ENCODE data around the gene GAB4. TPM values are rescaled to one million over a fixed set of nuclear protein-coding genes. Genes with fewer than 3 reads are reported as not detected.
"Not testable (repeated sequence)": the region's sequence is repeated elsewhere in the genome, so short reads cannot be mapped to it uniquely, and the experiment has no call there.

Gene GAB4
- total RNA-seq, 1 donor from 2014 or later: 0.07 TPM

DNA sequence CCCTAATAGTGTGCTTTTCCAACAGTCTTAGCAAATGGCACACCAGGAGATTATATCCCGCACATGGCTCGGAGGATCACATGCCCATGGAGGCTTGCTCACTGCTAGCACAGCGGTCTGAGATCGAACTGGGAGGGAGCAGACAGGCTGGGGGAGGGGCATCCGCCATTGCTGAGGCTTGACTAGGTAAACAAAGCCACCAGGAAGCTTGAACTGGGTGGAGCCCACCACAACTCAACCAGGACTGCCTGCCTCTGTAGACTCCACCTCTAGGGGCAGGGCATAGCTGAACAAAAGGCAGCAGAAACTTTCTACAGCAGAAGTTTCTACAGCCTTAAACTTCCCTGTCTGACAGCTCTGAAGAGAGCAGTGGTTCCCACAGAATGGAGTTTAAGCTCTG is 16.4 kb upstream of the GAB4 start:
- H3K4me3 Mint-ChIP-seq (ENCODE audit: low read depth); H3K36me3 Mint-ChIP-seq (ENCODE audit: low read depth); H3K4me1 Mint-ChIP-seq (ENCODE audit: low read depth); H3K9me3 Mint-ChIP-seq; H3K27ac Mint-ChIP-seq; DNase-seq (ENCODE audit: low spot score); intact Hi-C loops (cut with micrococcal nuclease): not testable (repeated sequence)
- peaks cover 17% of the 10 kb centered on the region for H3K27me3 Mint-ChIP-seq (ENCODE audit: low read depth)

DNA sequence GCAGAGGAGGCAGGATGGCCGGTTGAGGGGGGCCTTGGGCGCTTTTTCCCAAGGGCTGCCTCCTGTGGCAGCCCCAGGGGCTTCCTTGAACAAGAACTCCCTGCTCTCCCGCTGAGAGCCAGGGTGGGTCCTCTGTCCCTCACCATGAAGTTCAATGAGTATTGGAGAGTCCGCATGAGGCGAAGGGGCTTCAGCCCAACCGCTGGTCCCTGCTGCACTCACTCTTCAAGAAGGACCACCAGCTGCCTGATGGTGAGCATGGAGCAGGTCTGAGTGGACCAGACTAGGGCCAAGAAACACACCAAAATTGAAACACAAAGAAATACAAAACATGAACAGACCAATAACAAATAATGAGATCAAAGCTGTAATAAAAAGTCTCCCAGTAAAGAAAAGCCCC is 7.5 kb upstream of the GAB4 start:
- intact Hi-C loops (cut with micrococcal nuclease); DNase-seq (ENCODE audit: low spot score); H3K36me3 Mint-ChIP-seq (ENCODE audit: low read depth); H3K4me1 Mint-ChIP-seq (ENCODE audit: low read depth); H3K4me3 Mint-ChIP-seq (ENCODE audit: low read depth); H3K9me3 Mint-ChIP-seq; H3K27ac Mint-ChIP-seq: not testable (repeated sequence)
- H3K27me3 Mint-ChIP-seq (ENCODE audit: low read depth): peaks cover 12% of the 10 kb centered on the region

DNA sequence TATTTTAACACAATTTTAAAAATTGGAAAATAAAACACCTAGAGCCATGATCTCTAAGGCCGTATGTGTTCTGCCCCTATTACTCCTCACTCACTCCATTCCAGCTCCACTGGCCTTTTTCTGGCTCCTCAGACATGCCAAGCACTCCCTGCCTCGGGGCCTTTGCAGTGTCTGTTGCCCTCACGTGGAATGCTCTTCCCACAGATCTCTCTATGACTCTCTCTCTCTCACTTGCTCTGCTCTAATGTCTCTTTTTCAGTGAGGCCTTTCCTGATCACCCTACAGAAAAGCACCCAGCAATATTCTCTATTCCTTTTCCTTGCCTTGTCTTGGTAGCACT is 6.0 kb upstream of the GAB4 start:
- H3K9me3 Mint-ChIP-seq; H3K36me3 Mint-ChIP-seq (ENCODE audit: low read depth); H3K4me1 Mint-ChIP-seq (ENCODE audit: low read depth); H3K27me3 Mint-ChIP-seq (ENCODE audit: low read depth); DNase-seq (ENCODE audit: low spot score); H3K4me3 Mint-ChIP-seq (ENCODE audit: low read depth); H3K27ac Mint-ChIP-seq; intact Hi-C loops (cut with micrococcal nuclease): not testable (repeated sequence)

DNA sequence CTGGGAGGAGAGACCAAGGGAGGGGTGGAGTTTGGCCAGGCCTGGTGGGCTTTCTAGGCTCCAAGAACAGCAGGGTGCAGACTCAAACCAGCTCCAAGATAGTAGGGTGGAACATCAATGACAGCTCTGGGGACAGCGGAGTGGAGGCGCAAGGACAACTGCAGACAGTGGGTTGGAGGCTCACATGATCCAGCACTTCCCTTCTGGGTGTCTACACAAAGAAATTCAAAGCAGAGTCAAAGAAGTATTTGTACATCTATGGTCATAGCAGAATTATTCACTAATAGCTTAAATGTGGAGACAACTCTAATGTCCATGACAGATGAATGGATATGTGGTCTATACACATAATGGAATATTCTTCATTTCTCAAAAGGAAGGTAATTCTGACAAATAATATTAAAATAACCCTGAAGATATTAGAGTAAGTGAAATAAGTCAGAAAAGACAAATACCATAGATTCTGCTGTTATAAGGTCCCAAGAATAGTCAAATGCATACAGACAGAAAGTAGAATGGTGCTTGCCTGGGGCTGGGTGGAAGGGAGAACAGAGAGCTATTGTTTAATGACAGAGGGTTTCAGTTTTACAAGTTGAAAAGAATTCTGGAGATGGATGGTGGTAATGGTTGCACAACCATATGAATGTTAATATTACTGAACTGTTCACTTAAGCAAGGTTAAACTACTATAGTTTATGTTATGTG is 5.5 kb upstream of the GAB4 start:
- Mint-ChIP-seq H3K36me3 (ENCODE audit: low read depth) (no peaks in the 10 kb centered on the region), H3K9me3 (no peaks in the 10 kb centered on the region)
- no peak for DNase-seq (ENCODE audit: low spot score)

DNA sequence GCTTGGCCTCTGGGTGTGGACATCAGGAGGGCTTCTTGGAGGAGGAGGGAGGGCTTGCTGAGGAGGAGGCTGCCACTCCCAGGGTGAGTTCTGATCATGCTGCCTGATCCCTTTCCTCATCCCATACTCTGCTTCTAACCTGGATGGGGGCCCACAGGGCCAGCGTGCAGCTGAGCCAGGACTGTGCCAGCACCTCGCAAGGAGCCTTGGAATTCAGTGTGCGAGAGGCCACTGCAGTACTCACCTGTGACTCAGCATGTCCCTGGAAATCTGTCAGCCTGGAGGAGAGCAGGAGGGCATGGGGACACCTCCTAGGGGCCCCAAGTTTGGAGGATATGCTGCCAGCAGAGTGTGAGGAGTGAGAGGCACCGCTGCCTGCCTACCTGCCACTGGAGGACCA is 4.2 kb upstream of the GAB4 start:
- Mint-ChIP-seq H3K4me3 (ENCODE audit: low read depth) (no peak overlapping the region), H3K27ac (no peak overlapping the region), H3K4me1 (ENCODE audit: low read depth) (no peaks in the 10 kb centered on the region), H3K27me3 (ENCODE audit: low read depth) (peaks cover 1% of the 10 kb centered on the region), H3K9me3 (no peaks in the 10 kb centered on the region), H3K36me3 (ENCODE audit: low read depth) (no peaks in the 10 kb centered on the region)
- no peak for DNase-seq (ENCODE audit: low spot score)
- intact Hi-C loops (cut with micrococcal nuclease): no loop called here

More for the DNA sequence above, 5.5 kb upstream of the GAB4 start:
- Mint-ChIP-seq H3K27me3 (ENCODE audit: low read depth) (peaks cover 4% of the 10 kb centered on the region), H3K4me3 (ENCODE audit: low read depth) (no peak overlapping the region), H3K4me1 (ENCODE audit: low read depth) (no peaks in the 10 kb centered on the region), H3K27ac (no peak overlapping the region)
- intact Hi-C loops (cut with micrococcal nuclease): no loop called here

DNA sequence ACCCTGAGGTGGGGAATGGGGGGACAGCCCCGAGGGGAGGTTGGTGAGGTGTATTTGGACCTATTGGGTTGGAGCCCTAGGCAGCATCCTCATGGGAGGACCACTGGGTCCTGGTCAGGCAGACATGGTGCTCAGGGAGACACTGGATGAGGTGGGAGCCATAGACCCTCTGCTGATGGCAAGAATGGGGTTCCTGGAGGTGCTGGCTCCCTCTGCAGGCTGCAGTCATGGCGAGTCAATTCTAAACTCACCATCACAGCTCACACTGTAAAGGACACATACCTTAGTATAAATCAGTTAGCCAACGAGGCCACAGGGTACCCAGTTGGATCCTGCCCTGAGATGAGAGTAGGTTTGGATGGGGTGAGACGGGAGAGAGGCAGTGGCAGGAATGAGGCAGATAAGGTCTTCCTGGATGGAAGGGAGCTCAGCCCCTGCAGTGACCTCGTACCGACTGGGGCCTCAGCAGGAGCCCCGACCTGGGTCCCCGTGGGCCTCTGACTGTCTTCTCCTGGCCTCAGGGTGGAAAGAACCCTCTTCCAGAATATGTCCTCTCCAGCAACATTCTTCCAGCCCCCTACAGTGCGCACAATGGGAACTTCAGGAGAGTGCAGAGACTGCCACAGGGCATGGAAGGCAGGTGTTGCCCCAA is 1.7 kb upstream of the GAB4 start:
- DNase-seq (ENCODE audit: low spot score): no peak
- no peaks in the 10 kb centered on the region for H3K9me3 Mint-ChIP-seq
- intact Hi-C loops (cut with micrococcal nuclease): no loop called here
- no peak overlapping the region for H3K27ac Mint-ChIP-seq
- peaks cover 17% of the 10 kb centered on the region for H3K27me3 Mint-ChIP-seq (ENCODE audit: low read depth)
- H3K36me3 Mint-ChIP-seq (ENCODE audit: low read depth): no peaks in the 10 kb centered on the region
- no peak overlapping the region for H3K4me3 Mint-ChIP-seq (ENCODE audit: low read depth)
- no peaks in the 10 kb centered on the region for H3K4me1 Mint-ChIP-seq (ENCODE audit: low read depth)

DNA sequence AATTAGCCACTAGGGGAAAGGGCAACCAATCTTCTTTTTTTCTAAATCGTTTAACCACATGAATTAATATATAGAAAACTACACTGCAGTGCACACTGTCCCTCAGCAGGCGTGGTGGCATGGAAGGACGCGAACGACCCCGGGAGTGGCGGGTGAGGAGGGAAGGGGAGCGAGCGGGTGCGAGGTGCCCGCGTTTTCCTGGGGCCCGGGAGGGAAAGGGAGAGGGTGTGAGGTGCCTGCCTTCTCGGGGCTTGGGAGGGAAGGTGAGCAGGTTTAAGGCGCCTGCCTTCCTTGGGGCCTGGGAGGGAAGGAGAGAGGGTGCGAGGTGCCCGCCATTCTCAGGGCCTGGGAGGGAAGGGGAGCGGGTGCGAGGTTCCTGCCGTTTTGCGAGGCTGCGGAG is 765 bp downstream of the GAB4 start:
- no peak overlapping the region for H3K27ac Mint-ChIP-seq
- no peaks in the 10 kb centered on the region for H3K36me3 Mint-ChIP-seq (ENCODE audit: low read depth)
- no peak for DNase-seq (ENCODE audit: low spot score)
- peaks cover 4% of the 10 kb centered on the region for H3K9me3 Mint-ChIP-seq
- peaks cover 15% of the 10 kb centered on the region for H3K27me3 Mint-ChIP-seq (ENCODE audit: low read depth)
- no peaks in the 10 kb centered on the region for H3K4me1 Mint-ChIP-seq (ENCODE audit: low read depth)
- H3K4me3 Mint-ChIP-seq (ENCODE audit: low read depth): no peak overlapping the region
- intact Hi-C loops (cut with micrococcal nuclease): no loop called here

DNA sequence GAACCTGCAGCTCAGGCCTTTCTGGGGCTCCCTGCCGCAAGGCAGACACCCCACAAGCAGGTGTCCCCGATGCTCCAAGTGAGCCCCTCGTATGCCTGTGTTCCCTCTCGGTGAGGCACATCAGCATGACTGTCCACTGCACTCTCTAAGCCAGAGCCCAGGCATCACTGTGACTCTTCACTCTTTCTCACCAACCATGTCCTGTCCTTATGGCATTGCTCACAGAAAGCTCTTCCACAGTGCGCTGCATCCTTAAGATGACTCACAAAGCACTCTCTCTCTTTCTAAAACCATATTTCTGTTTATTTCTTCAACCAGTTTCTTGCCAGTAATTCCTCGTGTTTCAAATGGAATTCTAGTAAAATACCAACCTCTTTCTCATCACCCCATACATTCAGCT is 18.1 kb downstream of the GAB4 start:
- H3K27me3 Mint-ChIP-seq (ENCODE audit: low read depth): peaks cover 4% of the 10 kb centered on the region
- intact Hi-C loops (cut with micrococcal nuclease): no loop called here
- H3K36me3 Mint-ChIP-seq (ENCODE audit: low read depth): no peaks in the 10 kb centered on the region
- DNase-seq (ENCODE audit: low spot score): no peak
- H3K27ac Mint-ChIP-seq: no peak overlapping the region
- peaks cover 1% of the 10 kb centered on the region for H3K4me1 Mint-ChIP-seq (ENCODE audit: low read depth)
- no peak overlapping the region for H3K4me3 Mint-ChIP-seq (ENCODE audit: low read depth)
- no peaks in the 10 kb centered on the region for H3K9me3 Mint-ChIP-seq

DNA sequence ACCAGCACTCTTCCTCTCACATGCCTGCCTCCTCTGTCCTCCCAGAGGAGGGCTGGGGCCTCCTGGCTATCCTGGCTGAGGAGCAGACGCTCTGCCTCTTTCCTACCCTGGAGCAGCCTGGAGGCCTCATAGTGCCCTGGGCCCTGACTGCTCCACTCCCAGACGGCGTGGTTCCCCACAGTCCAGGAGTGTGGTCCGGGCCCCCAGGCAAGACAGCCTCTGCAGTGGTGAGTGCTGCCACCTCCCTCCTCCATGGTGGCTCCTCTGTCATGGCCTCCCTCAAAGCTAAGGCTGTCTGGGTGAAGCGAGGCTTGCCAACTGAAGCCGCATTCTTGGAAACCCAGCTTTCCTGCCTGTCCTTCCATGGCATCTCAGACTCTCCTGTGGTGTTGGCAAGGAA is 19.8 kb downstream of the GAB4 start:
- peaks cover 10% of the 10 kb centered on the region for H3K9me3 Mint-ChIP-seq
- H3K27me3 Mint-ChIP-seq (ENCODE audit: low read depth): peaks cover 4% of the 10 kb centered on the region
- DNase-seq (ENCODE audit: low spot score): no peak
- intact Hi-C loops (cut with micrococcal nuclease): no loop called here
- H3K36me3 Mint-ChIP-seq (ENCODE audit: low read depth): no peaks in the 10 kb centered on the region
- H3K4me1 Mint-ChIP-seq (ENCODE audit: low read depth): peaks cover 1% of the 10 kb centered on the region
- no peak overlapping the region for H3K27ac Mint-ChIP-seq
- H3K4me3 Mint-ChIP-seq (ENCODE audit: low read depth): no peak overlapping the region

DNA sequence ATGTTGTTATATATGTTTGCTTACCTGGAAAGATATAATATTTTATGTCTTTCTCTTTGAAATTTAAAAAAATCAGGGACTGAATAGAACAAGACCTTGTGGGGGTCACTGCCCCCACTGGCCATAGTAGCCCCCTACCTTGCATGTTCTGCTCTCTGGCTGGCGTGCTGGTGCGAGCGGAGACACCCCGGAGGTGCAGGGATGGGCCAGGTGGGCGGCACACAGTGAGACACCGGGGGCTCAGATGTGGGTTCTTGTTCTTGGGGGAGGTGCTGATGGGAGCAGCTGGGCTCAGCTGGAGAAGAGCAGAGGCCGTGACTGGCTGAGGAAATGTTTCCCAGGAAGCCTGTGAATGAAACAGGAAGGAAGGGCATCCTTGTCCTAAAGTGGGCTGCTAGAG is 20.2 kb downstream of the GAB4 start:
- intact Hi-C loops (cut with micrococcal nuclease): no loop called here
- H3K27me3 Mint-ChIP-seq (ENCODE audit: low read depth): peaks cover 4% of the 10 kb centered on the region
- H3K4me3 Mint-ChIP-seq (ENCODE audit: low read depth): no peak overlapping the region
- no peaks in the 10 kb centered on the region for H3K36me3 Mint-ChIP-seq (ENCODE audit: low read depth)
- H3K27ac Mint-ChIP-seq: no peak overlapping the region
- no peak for DNase-seq (ENCODE audit: low spot score)
- H3K4me1 Mint-ChIP-seq (ENCODE audit: low read depth): peaks cover 1% of the 10 kb centered on the region
- H3K9me3 Mint-ChIP-seq: peaks cover 14% of the 10 kb centered on the region

DNA sequence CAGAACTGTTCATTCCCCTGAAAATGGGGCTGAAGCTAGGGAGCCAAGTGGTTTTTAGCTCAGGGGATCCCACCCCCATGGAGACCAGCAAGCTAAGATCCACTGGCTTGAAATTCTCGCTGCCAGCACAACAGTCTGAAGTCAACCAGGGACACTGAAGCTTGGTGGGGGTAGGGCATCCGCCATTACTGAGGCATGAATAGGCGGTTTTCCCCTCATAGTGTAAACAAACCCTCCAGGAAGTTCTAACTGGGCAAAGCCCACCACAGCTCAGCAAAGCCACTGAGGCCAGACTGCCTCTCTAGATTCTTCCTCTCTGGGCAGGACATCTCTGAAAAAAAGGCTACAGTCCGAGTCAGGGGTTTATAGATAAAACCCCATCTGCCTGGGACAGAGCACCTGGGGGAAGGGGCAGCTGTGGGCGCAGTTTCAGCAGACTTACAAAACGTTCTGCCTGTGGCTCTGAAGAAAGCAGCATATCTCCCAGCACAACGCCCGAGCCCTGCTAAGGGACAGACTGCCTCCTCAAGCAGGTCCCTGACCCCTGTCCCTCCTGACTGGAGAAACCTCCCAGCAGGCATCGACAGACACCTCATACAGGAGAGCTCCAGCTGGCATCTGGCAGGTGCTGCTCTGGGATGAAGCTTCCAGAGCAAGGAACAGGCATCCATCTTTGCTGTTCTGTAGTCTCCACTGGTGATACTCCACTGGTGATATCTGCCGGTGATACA is 32.7 kb downstream of the GAB4 start:
- intact Hi-C loops (cut with micrococcal nuclease): no loop called here
- Mint-ChIP-seq H3K27ac (no peak overlapping the region), H3K9me3 (no peaks in the 10 kb centered on the region), H3K4me1 (ENCODE audit: low read depth) (peaks cover 3% of the 10 kb centered on the region), H3K4me3 (ENCODE audit: low read depth) (no peak overlapping the region), H3K36me3 (ENCODE audit: low read depth) (no peaks in the 10 kb centered on the region), H3K27me3 (ENCODE audit: low read depth) (peaks cover 16% of the 10 kb centered on the region)
- DNase-seq (ENCODE audit: low spot score): no peak

DNA sequence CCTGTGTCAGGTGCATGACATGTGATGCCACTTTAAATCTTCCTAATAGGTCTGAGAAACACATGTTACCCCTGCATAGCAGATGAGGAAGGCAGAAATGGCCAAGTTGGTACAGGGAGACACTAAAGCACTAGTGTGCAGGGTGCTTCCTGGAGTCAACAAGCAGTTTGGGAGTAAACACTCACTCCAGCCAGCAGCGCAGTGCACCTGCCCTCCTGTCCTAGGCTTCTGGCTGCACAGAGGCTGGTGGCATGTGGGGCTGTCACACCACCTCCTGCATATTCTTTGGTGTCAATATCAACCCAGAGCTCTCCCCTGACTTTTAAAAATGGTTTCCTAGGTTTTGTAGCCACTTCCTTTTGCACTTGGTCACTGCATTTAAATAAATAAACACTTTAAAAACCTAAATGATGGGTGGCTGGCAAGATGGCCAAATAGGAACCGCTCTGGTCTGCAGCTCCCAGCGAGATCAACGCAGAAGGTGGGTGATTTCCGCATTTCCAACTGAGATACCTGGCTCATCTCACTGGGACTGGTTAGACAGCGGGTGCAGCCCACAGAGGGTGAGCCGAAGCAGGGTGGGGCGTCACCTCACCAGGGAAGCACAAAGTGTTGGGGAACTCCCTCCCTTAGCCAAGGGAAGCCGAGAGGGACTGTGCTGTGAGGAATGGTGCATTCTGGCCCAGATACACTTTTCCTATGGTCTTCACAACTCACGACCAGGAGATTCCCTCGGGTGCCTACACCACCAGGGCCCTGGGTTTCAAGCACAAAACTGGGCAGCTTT is 33.5 kb downstream of the GAB4 start:
- Mint-ChIP-seq H3K27me3 (ENCODE audit: low read depth) (peaks cover 16% of the 10 kb centered on the region), H3K4me1 (ENCODE audit: low read depth) (peaks cover 7% of the 10 kb centered on the region)
- intact Hi-C loops (cut with micrococcal nuclease): no loop called here

More for the DNA sequence above, 33.5 kb downstream of the GAB4 start:
- no peaks in the 10 kb centered on the region for H3K9me3 Mint-ChIP-seq
- H3K27ac Mint-ChIP-seq: no peak overlapping the region
- no peak overlapping the region for H3K4me3 Mint-ChIP-seq (ENCODE audit: low read depth)
- no peak for DNase-seq (ENCODE audit: low spot score)
- H3K36me3 Mint-ChIP-seq (ENCODE audit: low read depth): no peaks in the 10 kb centered on the region
